Activated naive CD4-positive, alpha-beta T cell treated with anti-CD3 and anti-CD28 coated beads, Interleukin-2, amount 50 U/mL, for 72 hours (primary cell): ENCODE measurements around the gene HJV. TPM values are rescaled to one million over a fixed set of nuclear protein-coding genes. Genes with fewer than 3 reads are reported as not detected.
A peak's percentile ranks its signal among the peaks of the same experiment; 100 is the strongest.
"Not testable (repeated sequence)": the region's sequence is repeated elsewhere in the genome, so short reads cannot be mapped to it uniquely, and the experiment has no call there.

Experiments
- ATAC-seq, 2 donors: fragments of 150-1000 bp; cut with Tn5 transposase; 2 replicates each; pipeline ENCODE4 v1.10.0; 2021; ENCODE audit warnings: mild to moderate bottlenecking in 2 of 2, moderate library complexity in 2 of 2
- DNase-seq, 2 donors: peaks; one replicate each; pipeline ENCODE4 v3.0.0; 2021 to 2022; ENCODE audit warnings: low spot score in 2 of 2
- H3K27ac Mint-ChIP-seq, 2 donors: one replicate each; pipeline ENCODE4 v1.8.0; 2022; ENCODE audit warnings: mild to moderate bottlenecking in 2 of 2, mixed read lengths in 2 of 2
- H3K36me3 Mint-ChIP-seq, 2 donors: one replicate each; pipeline ENCODE4 v1.8.0; 2022; ENCODE audit warnings: mixed read lengths in 2 of 2
- H3K9me3 Mint-ChIP-seq, 2 donors: one replicate each; pipeline ENCODE4 v1.8.0; 2022; ENCODE audit warnings: mixed read lengths in 2 of 2
- total RNA-seq, 2 donors: library from RNA; stranded (reverse); gene quantifications; one replicate each; pipeline ENCODE4 v1.2.3, GENCODE V29; 2022

Gene HJV, protein sequence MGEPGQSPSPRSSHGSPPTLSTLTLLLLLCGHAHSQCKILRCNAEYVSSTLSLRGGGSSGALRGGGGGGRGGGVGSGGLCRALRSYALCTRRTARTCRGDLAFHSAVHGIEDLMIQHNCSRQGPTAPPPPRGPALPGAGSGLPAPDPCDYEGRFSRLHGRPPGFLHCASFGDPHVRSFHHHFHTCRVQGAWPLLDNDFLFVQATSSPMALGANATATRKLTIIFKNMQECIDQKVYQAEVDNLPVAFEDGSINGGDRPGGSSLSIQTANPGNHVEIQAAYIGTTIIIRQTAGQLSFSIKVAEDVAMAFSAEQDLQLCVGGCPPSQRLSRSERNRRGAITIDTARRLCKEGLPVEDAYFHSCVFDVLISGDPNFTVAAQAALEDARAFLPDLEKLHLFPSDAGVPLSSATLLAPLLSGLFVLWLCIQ
- not detected for total RNA-seq

DNA sequence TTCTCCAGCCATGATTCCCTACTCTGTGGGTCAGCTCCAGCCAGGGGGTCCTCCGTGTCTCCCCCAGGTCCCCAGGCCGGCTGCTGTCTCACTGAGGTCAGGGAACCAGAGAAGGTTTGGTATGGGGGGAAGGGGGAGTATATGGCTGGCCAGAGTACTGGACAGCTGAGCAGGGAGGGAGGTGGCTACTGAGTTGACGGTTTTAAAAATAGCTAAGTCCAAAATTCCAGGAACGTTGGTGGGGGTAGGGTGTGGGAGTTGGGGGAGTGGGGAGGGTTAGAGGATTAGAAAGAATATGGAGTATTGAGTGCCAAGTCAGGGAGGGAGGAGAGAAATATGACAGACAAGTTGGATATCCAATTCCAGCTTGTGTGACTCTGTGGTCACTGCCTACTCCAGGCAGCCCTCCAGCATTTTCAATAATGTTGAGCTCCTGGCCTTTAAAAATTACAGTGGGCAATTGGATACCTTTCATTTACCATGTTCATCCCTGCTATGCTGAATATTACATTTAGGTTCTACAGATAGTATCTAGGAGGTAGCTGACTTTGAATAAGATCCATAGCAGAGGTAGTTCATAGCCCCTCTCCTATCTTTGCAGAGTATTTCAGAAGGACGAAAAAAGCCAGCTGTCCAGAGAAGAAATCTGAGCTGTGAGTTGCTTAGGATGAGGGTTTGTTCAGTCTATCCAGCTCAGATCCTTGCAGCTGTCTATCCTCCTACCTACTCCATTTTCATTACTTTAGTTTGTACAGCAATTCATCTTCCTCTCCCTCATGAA lies at the start of gene HJV:
HJV (minus strand) TSS at position 114 of the 781 bp plus-strand sequence. CDS start 1,504 bp downstream, outside the sequence.
- Mint-ChIP-seq H3K36me3 (no peaks in the 10 kb centered on the region), H3K9me3 (no peaks in the 10 kb centered on the region), H3K27ac (no peak within 1 kb of the TSS)
- ATAC-seq (no peak), DNase-seq (no peak)

DNA sequence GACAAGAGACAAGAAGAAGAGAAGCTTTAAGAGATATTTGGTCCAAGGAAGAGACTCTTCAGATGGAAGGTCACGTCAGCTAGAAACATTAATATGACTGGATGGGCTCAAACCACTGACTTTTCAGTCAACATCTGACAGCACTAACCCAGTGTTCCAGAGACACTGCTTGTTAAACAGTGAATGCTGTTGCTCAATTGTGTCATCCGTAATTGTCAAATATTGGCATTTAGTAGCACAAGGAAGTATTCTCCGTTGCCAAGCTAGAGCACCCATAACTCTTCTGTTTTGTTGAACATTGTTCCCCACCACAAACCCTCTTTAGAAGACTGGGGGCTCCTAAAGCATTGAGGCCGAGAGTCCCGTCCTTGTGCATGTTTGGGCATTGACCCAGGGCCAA lies 37.6 kb upstream of the HJV start:
- not testable (repeated sequence) for H3K36me3 Mint-ChIP-seq, H3K27ac Mint-ChIP-seq, ATAC-seq, H3K9me3 Mint-ChIP-seq, DNase-seq

DNA sequence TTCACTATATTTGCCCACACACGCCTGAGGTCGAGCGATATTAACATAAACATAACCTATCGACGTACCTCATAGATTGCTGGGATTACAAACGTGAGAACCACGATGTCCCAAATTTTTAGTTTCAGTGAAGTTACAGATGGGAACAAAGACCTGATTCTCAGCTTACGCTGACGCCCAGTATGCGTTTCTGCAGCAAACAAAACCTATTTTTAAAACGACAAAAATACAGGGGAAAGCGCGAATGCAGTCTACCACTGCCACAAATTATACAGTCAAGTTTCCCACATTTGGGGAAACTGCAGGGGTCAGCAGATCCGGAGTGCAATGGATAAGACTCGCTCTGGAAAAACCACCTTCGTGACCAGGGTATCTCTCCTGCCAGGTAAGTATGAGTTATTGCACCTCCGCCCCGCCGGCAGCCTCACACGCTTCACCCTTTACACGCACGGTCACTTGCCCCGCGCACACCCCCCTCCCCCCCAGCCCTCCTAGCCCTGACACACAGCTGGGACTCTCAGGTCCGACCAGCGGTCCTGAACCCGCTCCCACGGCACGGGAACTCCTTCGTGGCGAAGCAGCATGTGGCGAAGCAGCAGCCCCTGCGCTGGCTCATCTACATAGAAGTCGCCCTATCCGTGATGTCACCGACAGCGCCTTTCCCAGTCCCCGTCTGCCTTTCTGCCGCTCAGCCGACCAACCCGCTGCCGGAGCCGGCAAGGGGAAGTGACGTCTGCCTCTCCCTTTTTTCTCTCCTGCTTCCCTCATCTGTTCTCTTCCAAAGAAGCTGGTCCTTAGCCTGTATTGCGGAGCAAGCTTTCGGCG lies 30.5 kb upstream of the HJV start:
- peak overlapping the region; percentile 99 to 100 for H3K27ac Mint-ChIP-seq
- H3K9me3 Mint-ChIP-seq, H3K36me3 Mint-ChIP-seq: not testable (repeated sequence)
- DNase-seq (peak; percentile 86 to 87), ATAC-seq (peak; percentile 90 to 93)

DNA sequence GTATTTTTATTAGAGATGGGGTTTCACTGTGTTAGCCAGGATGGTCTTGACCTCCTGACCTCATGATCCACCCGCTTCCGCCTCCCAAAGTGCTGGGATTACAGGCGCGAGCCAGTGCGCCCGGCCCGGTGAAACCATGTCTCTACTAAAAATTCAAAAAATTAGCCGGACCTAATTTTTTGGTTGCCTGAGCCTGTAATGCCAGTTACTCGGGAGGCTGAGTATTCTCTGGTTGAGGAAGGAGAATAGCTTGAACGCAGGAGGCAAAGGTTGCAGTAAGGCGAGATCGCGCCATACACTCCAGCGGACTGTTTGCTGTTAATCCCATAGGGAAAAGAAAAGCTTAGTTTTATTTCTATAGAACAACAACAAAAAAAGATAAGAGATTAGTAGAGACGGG lies 29.9 kb upstream of the HJV start:
- ATAC-seq (no peak), DNase-seq (peak in 1 of 2 donors; percentile 39)
- Mint-ChIP-seq H3K27ac (peak overlapping the region; percentile 99 to 100), H3K9me3 (no peaks in the 10 kb centered on the region), H3K36me3 (no peaks in the 10 kb centered on the region)

GRCh38 chr1:146050652-146050963 lies 29.1 kb upstream of the HJV start:
- H3K27ac Mint-ChIP-seq = peak overlapping the region in 1 of 2 donors; percentile 36
- not testable (repeated sequence) for DNase-seq, ATAC-seq, H3K9me3 Mint-ChIP-seq, H3K36me3 Mint-ChIP-seq

GRCh38 chr1:146049866-146050651 lies 28.5 kb upstream of the HJV start:
- H3K27ac Mint-ChIP-seq = peak overlapping the region in 1 of 2 donors; percentile 11
- H3K9me3 Mint-ChIP-seq, DNase-seq, ATAC-seq, H3K36me3 Mint-ChIP-seq: not testable (repeated sequence)

- DNase-seq = no peak
- Mint-ChIP-seq H3K27ac (no peak overlapping the region), H3K9me3 (no peaks in the 10 kb centered on the region), H3K36me3 (no peaks in the 10 kb centered on the region)
- no peak for ATAC-seq
Observed at GRCh38 chr1:146049436-146049835, 27.9 kb upstream of the HJV start.

DNA sequence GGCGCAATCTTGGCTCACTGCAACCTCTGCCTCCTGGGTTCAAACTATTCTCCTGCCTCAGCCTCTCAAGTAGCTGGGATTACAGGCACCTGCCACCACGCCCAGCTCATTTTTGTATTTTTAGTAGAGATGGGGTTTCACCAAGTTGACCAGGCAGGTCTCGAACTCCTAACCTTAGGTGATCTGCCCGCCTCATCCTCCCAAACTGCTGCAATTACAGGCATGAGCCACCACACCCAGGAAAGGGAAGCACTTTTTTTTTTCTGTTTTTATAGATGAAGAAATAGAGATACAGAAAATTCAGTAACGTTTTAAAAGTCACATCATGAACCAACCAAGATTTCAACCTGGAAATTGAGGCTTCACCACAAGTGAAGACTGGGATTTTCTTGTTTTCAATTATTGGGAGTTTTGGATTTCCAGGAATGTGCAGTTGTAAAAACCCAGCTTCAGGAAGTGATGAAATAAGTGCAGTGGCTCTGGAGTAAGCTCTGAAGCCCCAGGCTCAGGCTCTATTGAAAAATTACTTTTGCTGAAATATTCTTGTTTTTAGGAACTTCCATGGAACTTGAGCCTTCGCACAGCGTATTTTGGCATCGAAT lies 27.1 kb upstream of the HJV start:
- H3K36me3 Mint-ChIP-seq, DNase-seq, H3K9me3 Mint-ChIP-seq, ATAC-seq, H3K27ac Mint-ChIP-seq: not testable (repeated sequence)

DNA sequence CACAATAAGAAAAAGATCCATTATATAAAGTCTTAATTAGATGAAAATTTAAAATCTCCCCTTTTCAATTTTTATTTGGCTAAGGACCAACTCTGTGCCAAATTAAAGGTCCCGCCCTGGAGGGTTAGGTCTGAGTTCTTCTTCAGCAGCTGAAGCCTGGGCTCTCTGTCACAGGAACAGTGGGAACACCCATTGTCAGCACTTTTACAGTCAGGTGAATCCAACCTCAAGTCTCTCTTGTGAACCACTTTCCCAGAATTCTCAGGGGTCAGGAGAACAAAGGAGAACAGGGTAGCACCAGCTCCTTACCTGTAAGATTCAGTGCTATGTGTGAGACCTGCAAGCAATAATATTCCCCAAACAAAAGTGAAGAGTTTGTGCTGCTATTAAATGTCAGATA lies 25.1 kb upstream of the HJV start:
- ATAC-seq (no peak), DNase-seq (no peak)
- no peaks in the 10 kb centered on the region for H3K9me3 Mint-ChIP-seq
- no peak overlapping the region for H3K27ac Mint-ChIP-seq
- H3K36me3 Mint-ChIP-seq = no peaks in the 10 kb centered on the region

GRCh38 chr1:146039844-146040194 lies 18.3 kb upstream of the HJV start:
- H3K27ac Mint-ChIP-seq = peak overlapping the region; percentile 98 to 100
- ATAC-seq = no peak

GRCh38 chr1:146036965-146037646 lies 15.6 kb upstream of the HJV start:
- Mint-ChIP-seq H3K36me3 (peaks cover 7 to 15% of the 10 kb centered on the region in 2 donors), H3K27ac (peak overlapping the region; percentile 98 to 100), H3K9me3 (no peaks in the 10 kb centered on the region)
- DNase-seq = peak; percentile 78 to 81
- peak; percentile 54 to 59 for ATAC-seq

More at GRCh38 chr1:146039844-146040194, 18.3 kb upstream of the HJV start:
- Mint-ChIP-seq H3K36me3 (peaks cover 7 to 15% of the 10 kb centered on the region in 2 donors), H3K9me3 (no peaks in the 10 kb centered on the region)
- no peak for DNase-seq

DNA sequence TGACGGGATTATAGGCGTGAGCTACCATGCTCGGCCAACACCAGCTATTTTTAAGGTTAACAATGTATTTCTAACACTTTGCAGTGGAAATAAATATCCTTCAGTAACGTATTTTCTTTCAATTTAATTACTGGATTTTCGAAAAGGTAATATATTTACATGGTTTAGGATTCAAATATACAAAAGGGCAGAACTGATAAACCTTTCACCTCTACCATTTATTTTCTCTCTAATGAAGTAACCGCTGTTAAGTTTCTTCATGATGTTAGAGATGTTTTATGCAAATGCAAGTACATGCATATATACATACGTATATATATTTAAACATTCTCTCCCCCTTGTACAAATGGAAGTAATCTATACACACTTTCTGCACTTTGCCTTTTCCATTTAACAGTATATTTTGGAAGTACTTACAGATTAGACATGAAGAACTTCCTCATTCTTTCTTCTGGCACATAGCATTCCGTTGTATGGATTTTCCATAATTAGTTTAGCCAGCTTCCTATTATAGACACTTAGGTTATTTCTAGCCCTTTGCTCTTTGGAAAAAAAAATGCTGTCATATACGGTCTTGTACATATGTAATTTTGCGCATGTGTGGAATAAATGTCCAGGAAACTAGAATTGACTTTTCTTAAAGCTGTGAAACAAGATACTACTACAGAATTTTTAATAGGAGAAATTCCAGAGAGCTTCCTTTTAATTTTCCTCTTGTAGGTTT lies 14.9 kb upstream of the HJV start:
- peaks cover 7 to 15% of the 10 kb centered on the region in 2 donors for H3K36me3 Mint-ChIP-seq
- no peak for ATAC-seq
- H3K9me3 Mint-ChIP-seq = no peaks in the 10 kb centered on the region
- H3K27ac Mint-ChIP-seq = peak overlapping the region; percentile 98 to 100
- DNase-seq = no peak

GRCh38 chr1:146035048-146035423 lies 13.5 kb upstream of the HJV start:
- Mint-ChIP-seq H3K36me3 (peaks cover 7 to 15% of the 10 kb centered on the region in 2 donors), H3K27ac (peak overlapping the region; percentile 98 to 100), H3K9me3 (no peaks in the 10 kb centered on the region)
- DNase-seq = no peak
- ATAC-seq = no peak

DNA sequence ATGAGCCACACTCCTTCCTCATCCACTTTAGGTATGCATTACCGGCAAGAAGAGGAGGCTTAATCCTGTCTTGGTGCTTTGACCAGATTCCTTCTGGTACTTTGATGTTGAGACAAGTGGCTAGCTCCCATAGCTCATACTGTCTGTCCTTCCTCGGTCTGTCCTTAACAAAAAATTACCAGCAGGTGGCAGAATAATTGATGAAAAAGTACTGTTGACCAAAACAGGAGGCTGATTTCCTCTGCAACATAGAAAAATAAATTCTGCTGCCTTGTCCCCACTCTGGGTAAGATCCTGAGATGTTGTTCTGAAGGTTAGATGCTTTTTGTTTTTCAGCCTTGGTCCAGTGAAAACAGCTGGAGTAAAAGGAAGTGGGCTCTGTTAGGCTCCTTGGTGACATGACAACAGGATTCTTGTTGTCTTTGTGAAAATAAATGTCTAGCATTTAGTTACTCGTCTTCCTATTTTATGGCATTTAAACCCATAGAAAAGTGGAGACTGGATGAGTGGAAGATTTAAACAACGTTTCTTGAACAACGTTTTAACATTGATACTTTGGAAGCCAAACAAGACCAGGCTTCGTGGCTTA lies 11.2 kb upstream of the HJV start:
- ATAC-seq (no peak), DNase-seq (no peak)
- Mint-ChIP-seq H3K27ac (no peak overlapping the region), H3K36me3 (peaks cover 0 to 8% of the 10 kb centered on the region in 2 donors), H3K9me3 (no peaks in the 10 kb centered on the region)
